Suppressor macrophage treated with lipopolysaccharide for 1 hour (primary cell): ENCODE data around the gene VDAC1.
"Not testable (repeated sequence)": the region's sequence is repeated elsewhere in the genome, so short reads cannot be mapped to it uniquely, and the experiment has no call there.

Experiments used
- DNase-seq, 3 donors: peaks; one replicate each; pipeline ENCODE4 v3.0.0-alpha.2; 2020 to 2022

VDAC1 gene

GRCh38 chr5:133994990-133995333 is 9.8 kb downstream of the VDAC1 start:
- DNase-seq: no peak

GRCh38 chr5:133994297-133994989 is 10.3 kb downstream of the VDAC1 start:
- no peak for DNase-seq

- no peak for DNase-seq
Measured at GRCh38 chr5:133993185-133993936, 11.4 kb downstream of the VDAC1 start.

- DNase-seq: no peak
Measured at GRCh38 chr5:133992429-133993155, 12.2 kb downstream of the VDAC1 start.

GRCh38 chr5:133991171-133991910 is 13.4 kb downstream of the VDAC1 start:
- DNase-seq: no peak

GRCh38 chr5:133990396-133990795 is 14.4 kb downstream of the VDAC1 start:
- DNase-seq: no peak

GRCh38 chr5:133985540-133986180 is 19.1 kb downstream of the VDAC1 start:
- DNase-seq: no peak

- no peak for DNase-seq
Measured at GRCh38 chr5:133983674-133984073, 21.1 kb downstream of the VDAC1 start.

GRCh38 chr5:133981714-133982113 is 23.1 kb downstream of the VDAC1 start:
- no peak for DNase-seq

GRCh38 chr5:133980652-133981051 is 24.1 kb downstream of the VDAC1 start:
- DNase-seq: no peak

GRCh38 chr5:133978943-133979342 is 25.8 kb downstream of the VDAC1 start:
- DNase-seq: no peak

GRCh38 chr5:133977858-133978257 is 26.9 kb downstream of the VDAC1 start:
- peak; percentile 76 to 93 (median 87) for DNase-seq

- DNase-seq: peak; percentile 87 to 93 (median 90)
Measured at GRCh38 chr5:133977161-133977787, 27.5 kb downstream of the VDAC1 start.

GRCh38 chr5:133975546-133975945 is 29.2 kb downstream of the VDAC1 start:
- not testable (repeated sequence) for DNase-seq

GRCh38 chr5:133974142-133974541 is 30.6 kb downstream of the VDAC1 start:
- no peak for DNase-seq

GRCh38 chr5:133970325-133970909 is 34.4 kb downstream of the VDAC1 start:
- peak; percentile 15 to 62 (median 50) for DNase-seq

GRCh38 chr5:133969654-133970324 is 35.0 kb downstream of the VDAC1 start:
- peak; percentile 42 to 55 (median 49) for DNase-seq

- DNase-seq: peak; percentile 98 to 99 (median 99)
Measured at GRCh38 chr5:133968204-133968980, 36.4 kb downstream of the VDAC1 start, which contains the start of gene C5orf15. TSS of gene C5orf15 (minus strand) at chr5:133968625. CDS start at chr5:133968584, 41 bp downstream.

GRCh38 chr5:133967698-133968203 is 37.0 kb downstream of the VDAC1 start:
- peak; percentile 93 to 97 (median 93) for DNase-seq

- no peak for DNase-seq
Measured at GRCh38 chr5:133967124-133967523, 37.7 kb downstream of the VDAC1 start.
